Cardiac fibroblast (primary cell): ENCODE measurements around the gene XYLT2.

Experiments used
- DNase-seq, 2 donors: peaks; one replicate each; pipeline versions ENCODE4 v3.0.0 to v3.0.0-alpha.2; 2010; ENCODE audit warnings: low read depth in 2 of 2
- H3K4me3 ChIP-seq, 2 donors: replicated peaks in 1 of 2; 1 replicate in 1 of 2; 2 replicates in 1 of 2; pipeline ENCODE4 v1.5.1; 2011; ENCODE audit warnings: low read depth in 2 of 2, low read length in 2 of 2, mild to moderate bottlenecking in 2 of 2, moderate library complexity in 1 of 2
- CTCF ChIP-seq: IDR thresholded peaks from one replicate; pipeline ENCODE4 v1.5.1; 2011; ENCODE audit warnings: low read depth, mild to moderate bottlenecking, low read length, inconsistent platforms

XYLT2 gene

GRCh38 chr17:50372222-50372757 lies 26.4 kb downstream of the XYLT2 start:
- peak overlapping the region; percentile 87 to 92 for H3K4me3 ChIP-seq
- TF ChIP-seq CTCF, result no peak
- DNase-seq, result no peak

DNA sequence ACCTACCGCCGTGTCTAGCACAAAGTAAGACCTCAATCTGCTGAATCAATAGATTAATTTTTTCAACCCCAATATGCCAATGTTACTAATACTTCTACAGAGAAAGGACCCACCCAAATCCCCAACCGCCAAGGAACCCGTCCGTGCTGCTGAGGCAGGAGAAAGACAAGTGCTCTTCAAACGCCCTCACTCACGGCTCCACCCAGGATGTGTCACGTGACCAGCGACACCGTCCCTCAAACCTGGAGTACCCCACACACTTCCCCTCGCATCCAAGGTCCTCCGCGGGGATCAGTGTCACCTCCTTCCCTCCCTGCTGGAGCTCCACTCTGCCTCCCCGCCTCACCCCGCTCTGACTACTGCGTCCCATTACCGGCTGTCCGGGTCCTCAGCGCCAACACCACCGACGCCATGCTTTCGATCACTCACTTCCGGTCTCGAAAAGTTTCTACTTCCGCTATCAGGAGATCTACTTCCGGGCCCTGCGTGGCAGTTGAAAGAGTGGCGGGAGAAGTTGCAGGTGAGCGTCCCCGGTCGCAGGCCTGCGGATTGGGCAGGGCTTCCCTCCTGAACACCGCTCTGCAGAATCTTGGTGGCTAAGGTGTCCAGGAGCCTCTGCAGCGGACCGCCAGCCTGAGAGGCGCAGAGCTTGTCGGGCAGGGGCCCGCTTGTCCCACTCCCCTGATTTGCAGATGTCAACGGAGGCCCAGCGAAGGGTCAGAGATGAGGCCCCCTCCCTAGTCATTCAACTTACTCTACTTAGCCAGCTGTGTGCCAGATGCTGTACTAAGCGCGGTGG lies 27.0 kb downstream of the XYLT2 start, which contains the start of the genes EME1 and MRPL27:
TSS of gene EME1 (plus strand) at position 472 of the 799 bp plus-strand sequence. CDS start 1,980 bp downstream, outside the sequence.
TSS of gene MRPL27 (minus strand) at position 427 of the 799 bp plus-strand sequence. CDS start at position 413, 14 bp downstream.
- H3K4me3 ChIP-seq, result peak within 1 kb of the TSS; percentile 87 to 92
- DNase-seq, result peak; percentile 83 to 91
- TF ChIP-seq CTCF, result no peak

GRCh38 chr17:50373705-50374104 lies 27.8 kb downstream of the XYLT2 start:
- DNase-seq, result no peak
- H3K4me3 ChIP-seq, result peak overlapping the region in 1 of 2 donors; percentile 87
- no peak for TF ChIP-seq CTCF

DNA sequence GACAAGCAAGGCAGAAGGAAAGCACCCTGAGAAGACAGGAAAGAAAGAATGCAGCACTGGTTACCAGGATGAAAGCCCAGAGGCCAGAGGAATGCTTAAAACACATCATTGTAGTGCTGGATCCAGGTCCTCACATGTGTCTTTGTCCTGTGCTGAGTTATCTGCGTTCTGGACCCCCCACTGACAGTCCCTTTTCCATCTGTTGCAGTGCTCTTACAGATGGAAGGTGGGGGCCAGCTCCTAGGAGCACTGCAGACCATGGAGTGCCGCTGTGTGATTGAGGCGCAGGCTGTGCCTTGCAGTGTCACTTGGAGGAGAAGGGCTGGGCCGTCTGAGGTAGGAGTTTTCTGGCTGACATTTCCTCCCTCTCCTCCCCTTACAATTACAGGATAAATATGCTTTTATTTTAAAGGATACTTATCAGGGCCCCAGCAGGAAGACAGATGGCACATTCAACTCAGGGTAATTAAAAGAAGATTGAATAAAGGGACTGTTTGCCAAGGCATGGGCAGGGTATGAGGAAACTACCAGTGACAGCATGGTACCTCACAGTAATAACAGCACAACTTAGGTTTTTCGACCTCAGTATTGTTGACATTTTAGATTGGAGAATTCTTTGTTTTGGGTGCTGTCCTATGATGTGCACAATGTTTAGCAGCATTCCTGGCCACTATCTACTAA lies 30.1 kb downstream of the XYLT2 start:
- TF ChIP-seq CTCF, result no peak
- no peak overlapping the region for H3K4me3 ChIP-seq
- no peak for DNase-seq

GRCh38 chr17:50379351-50380132 lies 33.6 kb downstream of the XYLT2 start:
- TF ChIP-seq CTCF, result no peak
- no peak overlapping the region for H3K4me3 ChIP-seq
- DNase-seq, result no peak
